PC-3 (cell line): Measurements from ENCODE around the gene SH3BP5. TPM values are rescaled to one million over a fixed set of nuclear protein-coding genes. Genes with fewer than 3 reads are reported as not detected.

Source experiments
- ATAC-seq: fragments of 200-7000 bp; cut with Tn5 transposase; 2 replicates; pipeline ENCODE4 v1.9.1; 2020; ENCODE audit warnings: mild to moderate bottlenecking, moderate library complexity
- BruUV-seq: library from RNA; stranded (reverse); fragments of 400-500 nt; replicated peaks from 2 replicates; lab custom pipeline; 2021; lab: Mats Ljungman, UMichigan
- CTCF ChIA-PET: fragments of 300-600 bp; sonication (Branson Sonifier 250); formaldehyde crosslinking; loops from one replicate; lab custom pipeline; 2022; ENCODE audit warnings: antibody characterized with exemption; lab: Charles Lee
- POLR2A ChIA-PET: fragments of 300-600 bp; sonication (Branson Sonifier 250); formaldehyde crosslinking; loops from one replicate; lab custom pipeline; 2022; ENCODE audit warnings: antibody characterized with exemption; ENCODE audit not compliant: unreplicated experiment; lab: Charles Lee
- DNase-seq: peaks from one replicate; pipeline ENCODE4 v3.0.0-alpha.2; 2015
- H2AFZ ChIP-seq: fragments of 300-600 bp; sonication (generic); 2 replicates; pipeline ENCODE4 v1.6.0; 2016; ENCODE audit warnings: antibody characterized with exemption, low read length
- H3F3A ChIP-seq: fragments of 300-600 bp; sonication (generic); one replicate; pipeline ENCODE4 v1.6.0; 2017; ENCODE audit warnings: antibody characterized with exemption, low read length, control low read depth, mild to moderate bottlenecking; ENCODE audit not compliant: unreplicated experiment
- H3K27ac ChIP-seq: fragments of 300-600 bp; sonication (generic); 2 replicates; pipeline ENCODE4 v1.5.1; 2016; ENCODE audit warnings: mild to moderate bottlenecking, low read length
- H3K27me3 ChIP-seq: fragments of 300-600 bp; sonication (generic); 2 replicates; pipeline ENCODE4 v1.6.1; 2016; ENCODE audit warnings: low read length, mixed read lengths
- H3K36me3 ChIP-seq: fragments of 300-600 bp; sonication (generic); 2 replicates; pipeline ENCODE4 v1.6.1; 2016; ENCODE audit warnings: low read depth, mixed run types, low read length, mixed read lengths
- H3K4me1 ChIP-seq: fragments of 300-600 bp; sonication (generic); 2 replicates; pipeline ENCODE4 v1.5.1; 2016; ENCODE audit warnings: low read length; ENCODE audit not compliant: insufficient read depth
- H3K4me2 ChIP-seq: fragments of 300-600 bp; sonication (generic); 2 replicates; pipeline ENCODE4 v1.6.0; 2016; ENCODE audit warnings: low read length
- H3K4me3 ChIP-seq: fragments of 300-600 bp; sonication (generic); 2 replicates; pipeline ENCODE4 v1.5.1; 2016; ENCODE audit warnings: mild to moderate bottlenecking, low read length, mixed read lengths
- H3K79me2 ChIP-seq: fragments of 300-600 bp; sonication (generic); 2 replicates; pipeline ENCODE4 v1.6.1; 2017; ENCODE audit warnings: low read length, mixed read lengths
- H3K9ac ChIP-seq: fragments of 300-600 bp; sonication (generic); 2 replicates; pipeline ENCODE4 v1.6.0; 2016; ENCODE audit warnings: mild to moderate bottlenecking, low read length
- H3K9me2 ChIP-seq: fragments of 300-600 bp; sonication (generic); replicated peaks from 2 replicates; pipeline ENCODE4 v1.6.1; 2016; ENCODE audit warnings: mixed run types, low read length, mixed read lengths
- H3K9me3 ChIP-seq: fragments of 300-600 bp; sonication (generic); 2 replicates; pipeline ENCODE4 v1.6.1; 2016; ENCODE audit warnings: low read length, mixed read lengths
- H4K20me1 ChIP-seq: fragments of 300-600 bp; sonication (generic); 2 replicates; pipeline ENCODE4 v1.6.1; 2016; ENCODE audit warnings: low read length, mixed read lengths
- CTCF ChIP-seq: fragments of 300-600 bp; sonication (generic); conservative IDR thresholded peaks from 2 replicates; pipeline ENCODE4 v1.5.1; 2017; ENCODE audit warnings: antibody characterized with exemption, low read depth, mild to moderate bottlenecking, low read length
- EZH2 ChIP-seq: fragments of 300-600 bp; sonication (generic); IDR thresholded peaks from one replicate; pipeline ENCODE4 v1.6.1; 2017; ENCODE audit warnings: antibody characterized with exemption, mild to moderate bottlenecking, low read length; ENCODE audit not compliant: unreplicated experiment
- EZH2phosphoT487 ChIP-seq: fragments of 300-600 bp; sonication (generic); IDR thresholded peaks from 2 replicates; pipeline ENCODE4 v1.6.1; 2018; ENCODE audit warnings: mild to moderate bottlenecking, antibody characterized with exemption, low read length, borderline replicate concordance
- intact Hi-C: fragments of 100-400 bp; cut with micrococcal nuclease; formaldehyde crosslinking; loops from 2 replicates; pipeline ENCODE4 v1.9.0; 2023
- total RNA-seq: library from RNA; depleted of rRNA; stranded (reverse); fragments of >200 nt; gene quantifications from 2 replicates; pipeline ENCODE4 v1.2.3, GENCODE V29; 2014

The SH3BP5 gene
- total RNA-seq, 1 experiment from 2014 or later = 21.2 TPM

- Histone ChIP-seq H3K79me2 (peaks cover 55% of the 10 kb centered on the region), H3K27me3 (no peaks in the 10 kb centered on the region), H3K4me2 (0 out of 2 replicates have a peak overlapping the region, but pooled peaks have one; percentile 78), H3K9me3 (no peaks in the 10 kb centered on the region), H3F3A (peaks cover 6% of the 10 kb centered on the region), H3K36me3 (no peaks in the 10 kb centered on the region), H2AFZ (no peak overlapping the region), H3K27ac (no peak overlapping the region), H3K9me2 (no peaks in the 10 kb centered on the region), H3K4me3 (no peak overlapping the region), H3K9ac (no peak overlapping the region), H3K4me1 (peaks cover 59% of the 10 kb centered on the region), H4K20me1 (no peaks in the 10 kb centered on the region)
- ChIA-PET POLR2A (no interaction called here), CTCF (no interaction called here)
- no peak for TF ChIP-seq EZH2
- TF ChIP-seq EZH2phosphoT487 = no peak
- no peak for TF ChIP-seq CTCF
- no peak for ATAC-seq
- BruUV-seq = no TSS peak
- no peak for DNase-seq
- intact Hi-C loops = no loop called here
These were observed 5.7 kb downstream of the SH3BP5 start for GRCh38 chr3:15326673-15327072.

- Histone ChIP-seq H3K9ac (no peak overlapping the region), H3K27ac (peak overlapping the region; percentile 45), H3K4me1 (peaks cover 55% of the 10 kb centered on the region), H3K9me3 (no peaks in the 10 kb centered on the region), H3K4me2 (peak overlapping the region; percentile 38), H3K4me3 (no peak overlapping the region), H3K27me3 (no peaks in the 10 kb centered on the region), H3K79me2 (peaks cover 49% of the 10 kb centered on the region), H3K9me2 (no peaks in the 10 kb centered on the region), H3K36me3 (no peaks in the 10 kb centered on the region), H4K20me1 (no peaks in the 10 kb centered on the region), H3F3A (peaks cover 6% of the 10 kb centered on the region), H2AFZ (no peak overlapping the region)
- POLR2A ChIA-PET = no interaction called here
- CTCF ChIA-PET = interaction anchor here (0.6 kb wide), 1 partner anchor 14 kb away, joined by 3 read pairs; no protein-coding TSS in a partner anchor
- no peak for TF ChIP-seq EZH2phosphoT487
- no peak for TF ChIP-seq CTCF
- TF ChIP-seq EZH2 = no peak
- ATAC-seq = no peak
- BruUV-seq = no TSS peak
- intact Hi-C loops = no loop called here
- DNase-seq = peak; percentile 57
These were observed 6.3 kb downstream of the SH3BP5 start for GRCh38 chr3:15326037-15326436.

GRCh38 chr3:15325228-15325627, 7.2 kb downstream of the SH3BP5 start:
- Histone ChIP-seq H3K4me2 (peak overlapping the region; percentile 38), H3K9me2 (no peaks in the 10 kb centered on the region), H3K4me3 (no peak overlapping the region), H3F3A (peaks cover 6% of the 10 kb centered on the region), H2AFZ (no peak overlapping the region), H3K9me3 (no peaks in the 10 kb centered on the region), H3K4me1 (peaks cover 56% of the 10 kb centered on the region), H3K27ac (peak overlapping the region; percentile 45), H3K9ac (no peak overlapping the region), H3K27me3 (no peaks in the 10 kb centered on the region), H3K79me2 (peaks cover 45% of the 10 kb centered on the region), H3K36me3 (no peaks in the 10 kb centered on the region), H4K20me1 (no peaks in the 10 kb centered on the region)
- DNase-seq (peak; percentile 76), ATAC-seq (peak; percentile 34)
- intact Hi-C loops = no loop called here
- ChIA-PET CTCF (interaction anchor here (0.7 kb wide), 1 partner anchor 41 kb away, joined by 3 read pairs; no protein-coding TSS in a partner anchor), POLR2A (no interaction called here)
- no TSS peak for BruUV-seq
- no peak for TF ChIP-seq EZH2
- no peak for TF ChIP-seq EZH2phosphoT487
- no peak for TF ChIP-seq CTCF
